Uterus (tissue), 2 donors: ENCODE results near the gene CEP350.

Experiments used
- POLR2A ChIP-seq, 2 donors: fragments of 450-650 bp; IDR thresholded peaks; one replicate each; pipeline ENCODE4 v1.6.1; 2016; ENCODE audit warnings: antibody characterized with exemption in 2 of 2, mild to moderate bottlenecking in 1 of 2, moderate library complexity in 1 of 2
- TF ChIP-seq, protein P1 (sequence below), 4 experiments: fragments of 200-600 bp in 2 of 4; fragments of 450-650 bp in 2 of 4; sonication (generic) in 2 of 4; IDR thresholded peaks; one replicate each; pipeline ENCODE4 v1.5.1; 2016 to 2019; ENCODE audit warnings: antibody characterized with exemption in 4 of 4, mild to moderate bottlenecking in 2 of 4, moderate library complexity in 1 of 4

DNA sequence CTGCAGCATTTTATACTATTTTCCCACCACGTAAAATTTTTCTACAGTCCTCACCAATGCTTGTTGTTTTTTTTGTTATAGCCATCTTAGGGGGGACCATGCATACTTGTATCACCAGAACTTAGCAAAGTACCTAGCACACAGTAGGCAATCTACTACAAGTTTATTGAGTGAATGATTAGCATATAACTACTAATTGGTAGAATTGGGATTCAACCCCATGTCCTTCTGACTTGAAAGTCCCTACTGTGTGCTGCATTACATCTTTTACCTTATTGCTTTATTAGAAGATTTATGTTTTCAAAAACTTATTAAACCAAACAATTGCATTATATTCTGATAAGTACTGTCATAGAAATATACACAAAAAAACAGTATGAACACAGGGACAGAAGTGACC, 92.1 kb downstream of the CEP350 start:
- TF ChIP-seq POLR2A (IDR thresholded peaks at IDR 0.05): no peak
- TF ChIP-seq, protein P1, sequence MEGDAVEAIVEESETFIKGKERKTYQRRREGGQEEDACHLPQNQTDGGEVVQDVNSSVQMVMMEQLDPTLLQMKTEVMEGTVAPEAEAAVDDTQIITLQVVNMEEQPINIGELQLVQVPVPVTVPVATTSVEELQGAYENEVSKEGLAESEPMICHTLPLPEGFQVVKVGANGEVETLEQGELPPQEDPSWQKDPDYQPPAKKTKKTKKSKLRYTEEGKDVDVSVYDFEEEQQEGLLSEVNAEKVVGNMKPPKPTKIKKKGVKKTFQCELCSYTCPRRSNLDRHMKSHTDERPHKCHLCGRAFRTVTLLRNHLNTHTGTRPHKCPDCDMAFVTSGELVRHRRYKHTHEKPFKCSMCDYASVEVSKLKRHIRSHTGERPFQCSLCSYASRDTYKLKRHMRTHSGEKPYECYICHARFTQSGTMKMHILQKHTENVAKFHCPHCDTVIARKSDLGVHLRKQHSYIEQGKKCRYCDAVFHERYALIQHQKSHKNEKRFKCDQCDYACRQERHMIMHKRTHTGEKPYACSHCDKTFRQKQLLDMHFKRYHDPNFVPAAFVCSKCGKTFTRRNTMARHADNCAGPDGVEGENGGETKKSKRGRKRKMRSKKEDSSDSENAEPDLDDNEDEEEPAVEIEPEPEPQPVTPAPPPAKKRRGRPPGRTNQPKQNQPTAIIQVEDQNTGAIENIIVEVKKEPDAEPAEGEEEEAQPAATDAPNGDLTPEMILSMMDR (IDR thresholded peaks at IDR 0.05): no peak
